Common myeloid progenitor, CD34-positive (primary cell): ENCODE data around the gene KCNIP4.

ENCODE experiments used
- CTCF ChIA-PET: fragments of 350-600 bp; sonication (Branson Sonifier 250); formaldehyde crosslinking; loops from one replicate; lab custom pipeline; 2021; ENCODE audit warnings: antibody characterized with exemption; lab: Charles Lee
- POLR2A ChIA-PET: fragments of 350-600 bp; sonication (Branson Sonifier 250); formaldehyde crosslinking; loops from one replicate; lab custom pipeline; 2021; ENCODE audit warnings: antibody characterized with exemption; lab: Charles Lee
- DNase-seq, 3 donors: peaks; one replicate each; pipeline versions ENCODE4 v3.0.0 to v3.0.0-alpha.2; 2013
- H3K27ac ChIP-seq, 2 experiments: 1 replicate in 1 of 2; 2 replicates in 1 of 2; pipeline ENCODE4 v1.7.0; 2013; ENCODE audit warnings: inconsistent platforms in 2 of 2, low read length in 2 of 2, mild to moderate bottlenecking in 2 of 2, low read depth in 1 of 2, moderate library complexity in 1 of 2; ENCODE audit not compliant: severe bottlenecking in 2 of 2, insufficient read depth in 1 of 2, poor library complexity in 1 of 2
- H3K27me3 ChIP-seq, 5 experiments: replicated peaks in 2 of 5; 1 replicate in 3 of 5; 2 replicates in 2 of 5; pipeline versions ENCODE4 v1.6.1 to v1.7.0; 2013; ENCODE audit warnings: low read length in 4 of 5, mild to moderate bottlenecking in 2 of 5, moderate library complexity in 2 of 5, inconsistent platforms in 1 of 5; ENCODE audit not compliant: insufficient read depth in 5 of 5, control insufficient read depth in 4 of 5
- H3K36me3 ChIP-seq, 4 experiments: 1 replicate in 2 of 4; 2 replicates in 2 of 4; pipeline versions ENCODE4 v1.6.1 to v1.7.0; 2013; ENCODE audit warnings: low read length in 3 of 4, control low read depth in 1 of 4, mild to moderate bottlenecking in 1 of 4; ENCODE audit not compliant: control insufficient read depth in 4 of 4, insufficient read depth in 4 of 4
- H3K4me1 ChIP-seq, 4 experiments: 1 replicate in 3 of 4; 2 replicates in 1 of 4; pipeline versions ENCODE4 v1.6.1 to v1.7.1; 2013; ENCODE audit warnings: low read length in 3 of 4, mild to moderate bottlenecking in 3 of 4, control low read depth in 1 of 4, inconsistent platforms in 1 of 4, moderate library complexity in 1 of 4; ENCODE audit not compliant: control insufficient read depth in 4 of 4, insufficient read depth in 4 of 4; ENCODE audit errors: control extremely low read depth in 1 of 4
- H3K4me3 ChIP-seq, 7 experiments: 1 replicate in 4 of 7; 2 replicates in 3 of 7; pipeline versions ENCODE4 v1.5.1 to v1.7.0; 2013; ENCODE audit warnings: mild to moderate bottlenecking in 7 of 7, low read length in 6 of 7, moderate library complexity in 6 of 7, inconsistent platforms in 2 of 7, low read depth in 2 of 7, control low read depth in 1 of 7; ENCODE audit not compliant: insufficient read depth in 4 of 7, control insufficient read depth in 1 of 7; ENCODE audit errors: extremely low read depth in 1 of 7
- H3K9me3 ChIP-seq, 5 experiments: 1 replicate in 4 of 5; 2 replicates in 1 of 5; pipeline versions ENCODE4 v1.6.1 to v1.7.1; 2013; ENCODE audit warnings: low read length in 4 of 5, mild to moderate bottlenecking in 2 of 5, inconsistent platforms in 1 of 5, low read depth in 1 of 5, moderate library complexity in 1 of 5; ENCODE audit not compliant: control insufficient read depth in 4 of 5, insufficient read depth in 2 of 5; ENCODE audit errors: control extremely low read depth in 1 of 5
- WGBS: methylation state at CpG from one replicate; pipeline ENCODE4 v1.1.5; 2013; ENCODE audit not compliant: insufficient coverage; 5-methylcytosine and 5-hydroxymethylcytosine counted together

KCNIP4 gene

DNA sequence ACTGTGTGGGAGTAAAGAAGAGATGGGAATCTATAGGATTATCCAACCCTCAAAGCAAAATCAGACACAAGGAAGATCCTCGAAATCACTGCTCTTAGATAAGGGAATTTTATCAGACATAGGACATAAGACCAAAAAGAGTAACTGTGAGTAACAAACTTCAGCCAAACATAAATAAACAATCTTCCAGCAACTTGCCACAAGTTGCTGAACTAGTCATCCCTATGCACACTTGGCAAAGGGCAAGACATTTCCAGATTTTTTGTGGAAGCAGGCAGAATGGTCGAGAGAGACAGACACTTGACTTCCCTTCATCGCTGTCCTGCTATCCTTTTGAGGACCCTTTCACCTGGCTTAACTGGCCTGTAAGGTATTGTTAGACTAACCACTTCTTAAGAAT, 89.6 kb downstream of the KCNIP4 start:
- H3K9me3 ChIP-seq, result peaks cover 0 to 3% (median 0%) of the 10 kb centered on the region in 5 experiments
- no peak overlapping the region for H3K27ac ChIP-seq
- POLR2A ChIA-PET, result no interaction called here
- H3K4me1 ChIP-seq, result no peaks in the 10 kb centered on the region
- no peaks in the 10 kb centered on the region for H3K36me3 ChIP-seq
- no peak for DNase-seq
- WGBS, result 87% methylated on average over 2 of the region's 3 CpGs
- H3K4me3 ChIP-seq, result no peak overlapping the region
- CTCF ChIA-PET, result no interaction called here
- no peaks in the 10 kb centered on the region for H3K27me3 ChIP-seq

DNA sequence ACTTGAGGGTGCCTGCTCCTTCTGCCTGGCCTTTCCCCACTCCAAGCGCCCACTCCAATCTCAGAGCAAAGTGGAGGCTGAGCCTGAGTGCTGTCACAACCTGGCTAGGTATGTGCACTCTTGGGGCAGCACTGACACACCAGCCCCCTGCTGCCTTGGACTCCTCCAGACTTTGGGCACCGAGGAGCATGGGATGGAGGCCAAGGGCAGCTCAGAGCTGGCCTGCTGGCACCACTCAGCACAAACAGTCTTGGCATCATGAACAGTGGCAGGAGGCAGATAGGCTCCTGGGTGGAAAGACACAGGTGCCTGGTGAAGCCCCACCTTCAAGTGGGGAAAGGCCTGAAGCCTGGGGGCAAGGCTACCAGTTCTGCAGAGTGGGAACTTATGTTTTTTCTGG, 91.8 kb downstream of the KCNIP4 start:
- no peaks in the 10 kb centered on the region for H3K27me3 ChIP-seq
- H3K4me1 ChIP-seq, result no peaks in the 10 kb centered on the region
- no peak overlapping the region for H3K27ac ChIP-seq
- no peak for DNase-seq
- H3K36me3 ChIP-seq, result no peaks in the 10 kb centered on the region
- CTCF ChIA-PET, result no interaction called here
- WGBS, result 100% methylated on average over 1 of the region's 2 CpGs
- H3K9me3 ChIP-seq, result peaks cover 0 to 3% (median 0%) of the 10 kb centered on the region in 5 experiments
- no peak overlapping the region for H3K4me3 ChIP-seq
- POLR2A ChIA-PET, result no interaction called here

DNA sequence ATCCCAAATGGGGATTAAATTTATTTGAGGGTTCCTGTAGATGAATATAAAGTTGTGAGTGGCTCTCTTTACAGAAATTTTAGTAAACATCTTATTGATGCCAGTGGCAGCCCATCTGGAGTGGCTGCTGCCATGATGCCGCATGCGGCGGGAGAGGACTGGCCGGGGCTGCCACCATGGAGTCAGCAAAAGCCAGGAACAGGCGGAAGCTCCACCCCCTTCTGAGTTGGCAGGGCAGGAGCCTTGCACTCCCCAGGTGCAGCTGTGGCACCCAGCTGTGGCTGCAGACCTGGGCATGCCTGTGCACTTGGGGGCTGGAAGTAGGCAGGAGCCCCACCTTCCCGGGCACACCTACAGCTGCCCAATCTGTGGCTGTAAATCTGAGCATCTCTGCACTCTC, 92.3 kb downstream of the KCNIP4 start:
- H3K27me3 ChIP-seq, result no peaks in the 10 kb centered on the region
- no peak overlapping the region for H3K27ac ChIP-seq
- H3K9me3 ChIP-seq, result peaks cover 0 to 3% (median 0%) of the 10 kb centered on the region in 5 experiments
- no peak overlapping the region for H3K4me3 ChIP-seq
- ChIA-PET CTCF (no interaction called here), POLR2A (no interaction called here)
- H3K36me3 ChIP-seq, result no peaks in the 10 kb centered on the region
- WGBS, result 67% methylated on average over 6 of the region's 6 CpGs
- DNase-seq, result no peak
- no peaks in the 10 kb centered on the region for H3K4me1 ChIP-seq

DNA sequence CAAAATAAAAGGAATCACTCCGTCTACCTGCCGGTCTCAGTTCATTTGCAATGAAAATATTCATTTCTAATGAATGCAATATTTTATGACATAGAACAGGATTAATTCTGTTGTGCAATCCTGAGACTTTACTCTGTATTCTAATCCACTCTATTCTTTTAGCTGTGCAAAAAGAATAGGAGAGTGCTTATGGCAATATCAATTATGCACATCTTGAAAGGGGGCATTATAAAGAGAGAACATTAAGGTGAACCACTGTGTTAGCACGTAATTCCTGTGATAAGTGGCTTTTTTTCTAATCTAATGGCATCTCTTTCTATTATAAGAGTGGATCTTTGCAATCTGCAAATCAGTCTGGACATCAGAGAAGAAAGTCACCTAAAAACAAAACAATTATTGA, 99.5 kb downstream of the KCNIP4 start:
- ChIA-PET CTCF (no interaction called here), POLR2A (no interaction called here)
- Histone ChIP-seq H3K36me3 (no peaks in the 10 kb centered on the region), H3K27me3 (no peaks in the 10 kb centered on the region), H3K4me1 (no peaks in the 10 kb centered on the region), H3K27ac (no peak overlapping the region), H3K4me3 (no peak overlapping the region), H3K9me3 (no peaks in the 10 kb centered on the region)
- DNase-seq, result no peak
- WGBS, result no CpG with 5 or more reads among the region's 3 CpGs

DNA sequence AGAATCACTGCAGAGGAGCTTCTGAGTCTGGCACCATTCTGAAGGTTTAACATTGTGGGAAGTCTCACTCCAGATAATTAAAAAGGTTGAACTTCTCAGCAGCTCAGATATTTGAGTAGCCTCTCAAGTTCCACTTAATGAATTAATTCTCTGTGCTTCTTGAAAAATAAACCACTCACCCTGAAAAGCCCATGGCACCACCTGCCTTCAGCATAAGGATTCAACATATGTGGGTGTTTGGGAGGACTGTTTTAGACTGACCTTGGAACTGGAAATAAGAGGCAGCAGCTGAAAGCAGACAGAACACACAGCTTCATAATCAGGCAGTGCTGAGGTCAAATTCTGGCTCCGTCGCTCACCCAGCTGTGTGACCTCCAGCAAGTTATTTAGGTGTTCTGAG, 100.6 kb downstream of the KCNIP4 start:
- DNase-seq, result no peak
- CTCF ChIA-PET, result no interaction called here
- H3K4me3 ChIP-seq, result no peak overlapping the region

DNA sequence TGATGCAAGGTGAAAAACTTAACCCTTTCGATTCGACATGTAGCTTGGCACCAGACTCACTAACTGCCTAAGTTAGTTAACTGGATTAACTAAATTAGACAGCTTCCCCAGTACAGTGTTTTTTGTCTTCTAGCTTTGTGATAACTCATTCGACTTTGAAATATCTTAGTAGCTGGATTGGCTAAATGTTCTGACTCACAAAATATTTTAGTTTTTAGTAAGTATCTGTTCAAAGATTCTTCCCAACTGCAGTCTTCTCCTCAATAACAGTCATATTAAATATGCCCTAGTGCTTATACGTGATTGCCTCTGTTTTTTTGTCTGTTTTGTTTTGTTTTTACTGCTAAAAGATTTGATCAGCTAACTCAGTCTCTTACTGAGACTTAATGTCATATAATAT, 102.9 kb downstream of the KCNIP4 start:
- no peaks in the 10 kb centered on the region for H3K27me3 ChIP-seq
- no peak for DNase-seq
- no peak overlapping the region for H3K27ac ChIP-seq
- no peaks in the 10 kb centered on the region for H3K4me1 ChIP-seq
- WGBS, result no CpG with 5 or more reads among the region's 4 CpGs
- CTCF ChIA-PET, result no interaction called here
- POLR2A ChIA-PET, result no interaction called here
- H3K36me3 ChIP-seq, result no peaks in the 10 kb centered on the region
- H3K4me3 ChIP-seq, result no peak overlapping the region
- H3K9me3 ChIP-seq, result no peaks in the 10 kb centered on the region

More for the DNA sequence above, 100.6 kb downstream of the KCNIP4 start:
- Histone ChIP-seq H3K27me3 (no peaks in the 10 kb centered on the region), H3K27ac (no peak overlapping the region), H3K9me3 (no peaks in the 10 kb centered on the region), H3K4me1 (no peaks in the 10 kb centered on the region), H3K36me3 (no peaks in the 10 kb centered on the region)
- 94% methylated on average over 2 of the region's 2 CpGs for WGBS
- POLR2A ChIA-PET, result no interaction called here

DNA sequence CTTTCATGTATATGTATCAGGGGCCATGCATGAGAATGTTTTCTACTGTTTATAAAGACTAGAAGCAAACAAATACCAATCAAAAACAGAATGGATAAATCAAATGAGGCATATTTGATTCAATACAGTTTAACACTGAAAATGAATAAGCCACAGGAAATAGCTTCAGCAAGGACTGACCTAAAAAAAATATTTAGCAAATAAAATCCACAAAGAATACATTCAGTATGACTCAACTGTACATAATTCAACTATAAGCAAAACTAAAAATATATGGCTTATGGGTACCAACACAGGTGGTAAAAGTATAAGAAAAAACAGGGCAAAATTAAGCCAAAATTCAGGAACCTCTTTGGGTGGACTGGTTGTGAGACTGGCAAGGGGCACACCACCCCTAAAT, 112.9 kb downstream of the KCNIP4 start:
- ChIA-PET POLR2A (no interaction called here), CTCF (no interaction called here)
- Histone ChIP-seq H3K36me3 (no peaks in the 10 kb centered on the region), H3K9me3 (no peaks in the 10 kb centered on the region), H3K4me3 (no peak overlapping the region), H3K4me1 (no peaks in the 10 kb centered on the region), H3K27ac (no peak overlapping the region), H3K27me3 (no peaks in the 10 kb centered on the region)
- DNase-seq, result no peak
